GM23338 (cell line): ENCODE data around the gene PSMB3. TPM values are rescaled to one million over a fixed set of nuclear protein-coding genes. Genes with fewer than 3 reads are reported as not detected.

Experiments
- ATAC-seq: fragments of 200-7000 bp; cut with Tn5 transposase; 3 replicates; pipeline ENCODE4 v1.9.1; 2020
- DNase-seq: peaks from one replicate; pipeline ENCODE4 v3.0.0-alpha.2; 2015; ENCODE audit warnings: low spot score
- H2AFZ ChIP-seq: fragments of 200-600 bp; sonication (generic); 2 replicates; pipeline ENCODE4 v1.8.0; 2016; ENCODE audit warnings: antibody characterized with exemption, mild to moderate bottlenecking, moderate library complexity
- H3F3A ChIP-seq: fragments of 200-600 bp; sonication (generic); replicated peaks from 2 replicates; pipeline ENCODE4 v1.8.0; 2017; ENCODE audit warnings: antibody characterized with exemption, mixed run types, low read depth
- H3K27ac ChIP-seq: fragments of 200-600 bp; sonication (generic); 2 replicates; pipeline ENCODE4 v1.6.1; 2016; ENCODE audit warnings: low read depth
- H3K27me3 ChIP-seq: fragments of 200-600 bp; sonication (generic); 2 replicates; pipeline ENCODE4 v1.8.0; 2016; ENCODE audit warnings: mild to moderate bottlenecking, mixed run types, moderate library complexity; ENCODE audit not compliant: insufficient read depth
- H3K36me3 ChIP-seq: fragments of 200-600 bp; sonication (generic); 2 replicates; pipeline ENCODE4 v1.8.0; 2016; ENCODE audit warnings: mild to moderate bottlenecking; ENCODE audit not compliant: insufficient read depth
- H3K4me1 ChIP-seq: fragments of 200-600 bp; sonication (generic); 2 replicates; pipeline ENCODE4 v1.8.0; 2016; ENCODE audit warnings: mild to moderate bottlenecking, moderate library complexity; ENCODE audit not compliant: insufficient read depth
- H3K4me2 ChIP-seq: fragments of 200-600 bp; sonication (generic); 2 replicates; pipeline ENCODE4 v1.7.1; 2017; ENCODE audit warnings: mixed run types
- H3K4me3 ChIP-seq: fragments of 200-600 bp; sonication (generic); 2 replicates; pipeline ENCODE4 v1.6.1; 2016; ENCODE audit warnings: mixed run types
- H3K79me2 ChIP-seq: fragments of 200-600 bp; sonication (generic); replicated peaks from 2 replicates; pipeline ENCODE4 v1.8.0; 2017; ENCODE audit warnings: mild to moderate bottlenecking; ENCODE audit not compliant: insufficient read depth
- H3K9me2 ChIP-seq: fragments of 200-600 bp; sonication (generic); 2 replicates; pipeline ENCODE4 v1.8.0; 2017; ENCODE audit not compliant: insufficient read depth
- H4K20me1 ChIP-seq: fragments of 200-600 bp; sonication (generic); replicated peaks from 2 replicates; pipeline ENCODE4 v1.8.0; 2017; ENCODE audit warnings: mild to moderate bottlenecking; ENCODE audit not compliant: insufficient read depth
- H3K27ac Mint-ChIP-seq: 2 replicates; pipeline ENCODE4 v1.8.0; 2020; ENCODE audit warnings: inconsistent platforms, mild to moderate bottlenecking, moderate library complexity, mixed read lengths
- H3K27me3 Mint-ChIP-seq: 3 replicates; pipeline ENCODE4 v1.8.0; 2022; ENCODE audit warnings: low read depth, mild to moderate bottlenecking, moderate library complexity, mixed read lengths, inconsistent platforms; ENCODE audit not compliant: insufficient read depth, poor library complexity
- H3K36me3 Mint-ChIP-seq: 3 replicates; pipeline ENCODE4 v1.8.0; 2021; ENCODE audit warnings: low read depth, mild to moderate bottlenecking, inconsistent platforms, moderate library complexity, mixed read lengths
- H3K4me1 Mint-ChIP-seq: 3 replicates; pipeline ENCODE4 v1.8.0; 2020; ENCODE audit warnings: mild to moderate bottlenecking, inconsistent platforms, mixed read lengths
- H3K4me3 Mint-ChIP-seq: 3 replicates; pipeline ENCODE4 v1.8.0; 2021; ENCODE audit warnings: moderate library complexity, mild to moderate bottlenecking, inconsistent platforms, mixed read lengths
- H3K9me3 Mint-ChIP-seq: 3 replicates; pipeline ENCODE4 v1.8.0; 2020; ENCODE audit warnings: moderate library complexity, mild to moderate bottlenecking, inconsistent platforms, mixed read lengths
- CREB1 ChIP-seq: fragments of 250-450 bp; sonication (Bioruptor Pico); IDR thresholded peaks from 2 replicates; pipeline ENCODE4 v1.5.0; 2020; ENCODE audit warnings: low read depth, mild to moderate bottlenecking, moderate library complexity
- EZH2 ChIP-seq: fragments of 200-600 bp; sonication (generic); IDR thresholded peaks from one replicate; pipeline ENCODE4 v1.8.0; 2017; ENCODE audit warnings: antibody characterized with exemption, mild to moderate bottlenecking, low read depth; ENCODE audit not compliant: unreplicated experiment
- JUNB ChIP-seq: IDR thresholded peaks from one replicate; pipeline ENCODE4 v1.6.1; 2016; ENCODE audit warnings: antibody characterized with exemption; ENCODE audit not compliant: unreplicated experiment
- NANOG ChIP-seq: IDR thresholded peaks from 2 replicates; pipeline ENCODE4 v1.6.1; 2016; ENCODE audit warnings: antibody characterized with exemption, borderline replicate concordance
- REST ChIP-seq: IDR thresholded peaks from one replicate; pipeline ENCODE4 v1.6.1; 2018; ENCODE audit warnings: antibody characterized with exemption; ENCODE audit not compliant: unreplicated experiment
- ZNF331 ChIP-seq: fragments of 250-450 bp; sonication (Bioruptor Pico); IDR thresholded peaks from 2 replicates; pipeline ENCODE4 v1.5.0; 2020; ENCODE audit warnings: low read depth, mild to moderate bottlenecking, moderate library complexity
- polyA plus RNA-seq: library from polyadenylated mRNA; unstranded; fragments of >200 nt; fragmentation: Nextera tagmentation; extraction: Ambion mirVana; gene quantifications from 2 replicates; pipeline ENCODE4 v1.2.1, GENCODE V29; 2016
- total RNA-seq: library from RNA; depleted of rRNA; stranded (reverse); fragments of >200 nt; shearing (Covaris generic); gene quantifications from 2 replicates; pipeline ENCODE4 v1.2.3, GENCODE V29; 2014
- TF ChIP-seq, protein P1 (sequence below): IDR thresholded peaks from 2 replicates; pipeline ENCODE4 v1.6.1; 2016; ENCODE audit warnings: antibody characterized with exemption

Gene PSMB3
- total and polyA plus RNA-seq, 2 experiments from 2014 or later, result 250 to 523 TPM

DNA sequence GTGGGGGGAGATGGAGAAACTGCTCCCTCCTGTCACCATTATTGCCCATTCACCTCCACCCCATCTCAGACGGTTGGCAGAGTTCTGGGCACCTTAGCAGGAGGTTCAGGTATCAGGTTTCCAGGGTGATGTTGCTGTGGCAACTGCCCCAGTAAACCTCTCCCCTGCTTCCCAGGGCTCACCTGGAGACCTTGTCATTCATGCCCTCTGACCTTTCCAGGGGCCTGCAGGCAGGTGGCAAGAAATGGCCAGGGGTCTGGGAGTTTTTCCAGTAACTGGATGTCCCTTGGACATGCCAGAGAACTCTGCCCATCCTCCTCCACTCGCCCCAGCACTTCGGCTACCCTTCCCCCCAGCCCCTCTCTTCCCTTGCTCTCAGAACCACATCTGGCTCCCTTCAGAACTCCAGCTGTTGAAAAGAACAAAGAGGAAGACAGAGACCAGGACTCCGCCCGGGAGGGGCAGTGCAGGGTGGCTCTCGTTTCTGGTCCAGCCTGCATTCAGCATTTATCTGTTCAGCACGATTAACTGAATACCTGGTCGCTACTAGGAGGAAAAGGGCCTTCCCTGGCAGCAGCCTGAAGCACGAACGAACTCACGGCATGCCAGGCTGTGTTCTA is 39.0 kb upstream of the PSMB3 start:
- Histone ChIP-seq H3K36me3 (no peaks in the 10 kb centered on the region), H3K4me2 (peak overlapping the region; percentile 51; the same call in 1 of the 2 replicates), H3K4me3 (no peak overlapping the region), H3K4me1 (peaks cover 16% of the 10 kb centered on the region; the same call in 1 of the 2 replicates), H4K20me1 (peaks cover 3% of the 10 kb centered on the region; the same call in 1 of the 2 replicates), H3F3A (peaks cover 10% of the 10 kb centered on the region; the same call in 1 of the 2 replicates), H3K27me3 (peaks cover 34% of the 10 kb centered on the region), H3K27ac (no peak overlapping the region), H2AFZ (no peak overlapping the region), H3K79me2 (no peaks in the 10 kb centered on the region), H3K9me2 (no peaks in the 10 kb centered on the region)
- H3K27ac Mint-ChIP-seq, result peak overlapping the region; percentile 61; the same call in 1 of the 2 replicates
- peak; percentile 28 for ATAC-seq
- TF ChIP-seq NANOG (no peak), ZNF331 (CRISPR knock-in tag) (no peak), EZH2 (no peak)
- TF ChIP-seq, protein P1, sequence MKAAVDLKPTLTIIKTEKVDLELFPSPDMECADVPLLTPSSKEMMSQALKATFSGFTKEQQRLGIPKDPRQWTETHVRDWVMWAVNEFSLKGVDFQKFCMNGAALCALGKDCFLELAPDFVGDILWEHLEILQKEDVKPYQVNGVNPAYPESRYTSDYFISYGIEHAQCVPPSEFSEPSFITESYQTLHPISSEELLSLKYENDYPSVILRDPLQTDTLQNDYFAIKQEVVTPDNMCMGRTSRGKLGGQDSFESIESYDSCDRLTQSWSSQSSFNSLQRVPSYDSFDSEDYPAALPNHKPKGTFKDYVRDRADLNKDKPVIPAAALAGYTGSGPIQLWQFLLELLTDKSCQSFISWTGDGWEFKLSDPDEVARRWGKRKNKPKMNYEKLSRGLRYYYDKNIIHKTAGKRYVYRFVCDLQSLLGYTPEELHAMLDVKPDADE, result no peak
- no peak overlapping the region; the same call in 2 of the 3 replicates for H3K4me3 Mint-ChIP-seq
- H3K9me3 Mint-ChIP-seq, result no peaks in the 10 kb centered on the region; the same call in 1 of the 3 replicates
- H3K27me3 Mint-ChIP-seq, result peaks cover 34% of the 10 kb centered on the region
- peak; percentile 47 for DNase-seq
- peaks cover 79% of the 10 kb centered on the region for H3K4me1 Mint-ChIP-seq
- peaks cover 14% of the 10 kb centered on the region for H3K36me3 Mint-ChIP-seq

GRCh38 chr17:38715216-38715943 is 37.2 kb upstream of the PSMB3 start:
- peak overlapping the region; percentile 56; the same call in 1 of the 2 replicates for H3K4me2 ChIP-seq
- H3K4me1 Mint-ChIP-seq, result peaks cover 75% of the 10 kb centered on the region

More at GRCh38 chr17:38715216-38715943, 37.2 kb upstream of the PSMB3 start:
- ATAC-seq (no peak; the same call in 2 of the 3 replicates), DNase-seq (peak; percentile 68)
- Histone ChIP-seq H3K27me3 (peaks cover 21% of the 10 kb centered on the region), H3F3A (peaks cover 10% of the 10 kb centered on the region; the same call in 1 of the 2 replicates), H3K4me1 (peaks cover 16% of the 10 kb centered on the region; the same call in 1 of the 2 replicates), H3K79me2 (no peaks in the 10 kb centered on the region), H3K4me3 (no peak overlapping the region; the same call in 1 of the 2 replicates), H3K9me2 (no peaks in the 10 kb centered on the region), H4K20me1 (peaks cover 3% of the 10 kb centered on the region; the same call in 1 of the 2 replicates), H3K27ac (no peak overlapping the region), H2AFZ (no peak overlapping the region), H3K36me3 (no peaks in the 10 kb centered on the region)
- Mint-ChIP-seq H3K36me3 (peaks cover 14% of the 10 kb centered on the region), H3K9me3 (no peaks in the 10 kb centered on the region; the same call in 1 of the 3 replicates), H3K27me3 (peaks cover 27% of the 10 kb centered on the region), H3K27ac (peak overlapping the region; percentile 79), H3K4me3 (peak overlapping the region; percentile 38; the same call in 2 of the 3 replicates)
- TF ChIP-seq REST (no peak), JUNB (no peak), CREB1 (no peak), EZH2 (no peak)
